Upper lobe of left lung (tissue), 6 donors: ENCODE results near the gene ASTN2. TPM values are rescaled to one million over a fixed set of nuclear protein-coding genes. Genes with fewer than 3 reads are reported as not detected.
A peak's percentile ranks its signal among the peaks of the same experiment; 100 is the strongest.

Source experiments
- ATAC-seq, 2 donors: fragments of 200-7000 bp; cut with Tn5 transposase; one replicate each; pipeline ENCODE4 v1.9.1; 2022; ENCODE audit warnings: mild to moderate bottlenecking in 2 of 2, moderate library complexity in 2 of 2; ENCODE audit not compliant: low FRiP score in 2 of 2
- DNase-seq, 2 donors: peaks; one replicate each; pipeline ENCODE4 v3.0.0-alpha.2; 2019 to 2020
- H3K27ac ChIP-seq, 4 donors: fragments of 200-600 bp; sonication (generic); one replicate each; pipeline ENCODE4 v1.5.1; 2016 to 2019
- H3K27me3 ChIP-seq, 4 donors: fragments of 200-600 bp; sonication (generic); one replicate each; pipeline ENCODE4 v1.5.1; 2017 to 2019
- H3K36me3 ChIP-seq, 4 donors: fragments of 200-600 bp; sonication (generic); one replicate each; pipeline ENCODE4 v1.5.1; 2016 to 2019
- H3K4me1 ChIP-seq, 4 donors: fragments of 200-600 bp; sonication (generic); one replicate each; pipeline ENCODE4 v1.5.1; 2018 to 2019
- H3K4me3 ChIP-seq, 4 donors: fragments of 200-600 bp; sonication (generic); one replicate each; pipeline ENCODE4 v1.5.1; 2017 to 2019; ENCODE audit warnings: mild to moderate bottlenecking in 2 of 4, moderate library complexity in 1 of 4
- H3K9me3 ChIP-seq, 4 donors: fragments of 200-600 bp; sonication (generic); one replicate each; pipeline ENCODE4 v1.5.1; 2018 to 2019
- CTCF ChIP-seq, 6 experiments: fragments of 450-650 bp in 4 of 6; fragments of 200-600 bp in 2 of 6; sonication (generic) in 2 of 6; IDR thresholded peaks; one replicate each; pipeline ENCODE4 v1.5.1; 2016 to 2019; ENCODE audit warnings: antibody characterized with exemption in 6 of 6
- EP300 ChIP-seq, 4 donors: sonication (generic); formaldehyde crosslinking; IDR thresholded peaks; one replicate each; pipeline ENCODE4 v1.5.1; 2017; ENCODE audit warnings: antibody characterized with exemption in 4 of 4, control low read depth in 2 of 4
- POLR2A ChIP-seq, 4 donors: fragments of 450-650 bp; IDR thresholded peaks; one replicate each; pipeline ENCODE4 v1.5.1; 2016 to 2017; ENCODE audit warnings: antibody characterized with exemption in 4 of 4, mild to moderate bottlenecking in 2 of 4
- POLR2AphosphoS5 ChIP-seq, 2 donors: sonication (generic); formaldehyde crosslinking; IDR thresholded peaks; one replicate each; pipeline ENCODE4 v1.5.1; 2017; ENCODE audit warnings: antibody characterized with exemption in 2 of 2
- WGBS, 2 donors: methylation state at CpG; one replicate each; pipeline ENCODE4 v1.1.5; 2017 to 2018; 5-methylcytosine and 5-hydroxymethylcytosine counted together
- total RNA-seq, 6 donors: library from RNA; depleted of rRNA in 4 of 6; stranded (reverse); fragments of >200 nt in 4 of 6; gene quantifications; one replicate each; pipeline versions ENCODE4 v1.1.0 to v1.2.1, GENCODE V29; 2016 to 2021
- donor health status: DM: no; HTN: no; CAD: no; lungs with moderate emphysema.
- donor health status: DM: no; HTN: yes; CAD: no; lungs with severe emphysema.

Gene ASTN2
- 1 to 10 TPM; 2.0 to 7.5 (median 3.4) TPM for total RNA-seq

GRCh38 chr9:117414906-117415331, at the start of gene ASTN2:
TSS of gene ASTN2 (minus strand) at chr9:117415057. CDS start at chr9:117414938, 119 bp downstream.
- Histone ChIP-seq H3K27me3 (peaks cover 0 to 29% (median 14%) of the 10 kb centered on the region in 4 donors), H3K27ac (no peak within 1 kb of the TSS), H3K4me3 (peak within 1 kb of the TSS in 3 of 4 donors; percentile 39 to 48 (median 46)), H3K4me1 (peaks cover 8 to 26% (median 12%) of the 10 kb centered on the region in 4 donors), H3K9me3 (no peaks in the 10 kb centered on the region), H3K36me3 (no peaks in the 10 kb centered on the region)
- ATAC-seq (peak in 1 of 2 donors; percentile 49), DNase-seq (no peak)
- no peak for TF ChIP-seq POLR2AphosphoS5 (IDR thresholded peaks at IDR 0.05)
- no peak for TF ChIP-seq POLR2A (IDR thresholded peaks at IDR 0.05)
- TF ChIP-seq EP300 (IDR thresholded peaks at IDR 0.05) = no peak
- no peak for TF ChIP-seq CTCF (IDR thresholded peaks at IDR 0.05)
- WGBS, 2 donors = 0 to 3% methylated on average over 22 to 34 of the region's 48 CpGs

DNA sequence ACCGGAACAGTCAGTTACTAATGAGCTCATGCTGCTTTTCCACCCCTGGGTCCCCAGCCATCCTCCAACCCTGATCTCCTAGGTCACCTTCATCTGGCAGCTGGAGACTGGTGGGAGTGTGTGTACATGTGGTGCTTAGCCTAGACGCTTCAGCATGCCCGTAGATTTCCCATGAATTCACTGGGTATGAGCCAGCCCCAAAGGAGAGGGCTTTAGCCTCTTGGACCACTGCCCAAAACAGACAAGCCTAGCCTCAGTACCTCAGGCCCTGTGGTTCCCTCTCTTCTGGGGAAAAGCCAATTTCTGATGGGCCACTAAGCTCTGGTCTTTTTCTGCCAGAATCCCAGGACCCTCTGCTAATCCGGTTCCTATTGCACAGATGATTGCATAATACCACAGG, 48.0 kb upstream of the ASTN2 start:
- Histone ChIP-seq H3K27ac (no peak overlapping the region), H3K27me3 (no peaks in the 10 kb centered on the region), H3K9me3 (no peaks in the 10 kb centered on the region), H3K4me1 (no peaks in the 10 kb centered on the region), H3K4me3 (no peak overlapping the region), H3K36me3 (no peaks in the 10 kb centered on the region)
- 68 to 70% methylated on average over 4 of the region's 4 CpGs for WGBS, 2 donors
- ATAC-seq (no peak), DNase-seq (no peak)
- TF ChIP-seq POLR2AphosphoS5 (IDR thresholded peaks at IDR 0.05) = no peak
- TF ChIP-seq POLR2A (IDR thresholded peaks at IDR 0.05) = no peak
- no peak for TF ChIP-seq CTCF (IDR thresholded peaks at IDR 0.05)
- no peak for TF ChIP-seq EP300 (IDR thresholded peaks at IDR 0.05)

GRCh38 chr9:117461386-117461785, 46.5 kb upstream of the ASTN2 start:
- H3K4me1 ChIP-seq = no peaks in the 10 kb centered on the region
- H3K9me3 ChIP-seq = no peaks in the 10 kb centered on the region
- no peak overlapping the region for H3K27ac ChIP-seq
- 80 to 83% methylated on average over 3 of the region's 3 CpGs for WGBS, 2 donors
- no peak for TF ChIP-seq EP300 (IDR thresholded peaks at IDR 0.05)
- no peak for TF ChIP-seq CTCF (IDR thresholded peaks at IDR 0.05)
- TF ChIP-seq POLR2AphosphoS5 (IDR thresholded peaks at IDR 0.05) = no peak
- no peak for TF ChIP-seq POLR2A (IDR thresholded peaks at IDR 0.05)
- DNase-seq (no peak), ATAC-seq (no peak)
- H3K36me3 ChIP-seq = no peaks in the 10 kb centered on the region
- H3K27me3 ChIP-seq = no peaks in the 10 kb centered on the region
- no peak overlapping the region for H3K4me3 ChIP-seq

DNA sequence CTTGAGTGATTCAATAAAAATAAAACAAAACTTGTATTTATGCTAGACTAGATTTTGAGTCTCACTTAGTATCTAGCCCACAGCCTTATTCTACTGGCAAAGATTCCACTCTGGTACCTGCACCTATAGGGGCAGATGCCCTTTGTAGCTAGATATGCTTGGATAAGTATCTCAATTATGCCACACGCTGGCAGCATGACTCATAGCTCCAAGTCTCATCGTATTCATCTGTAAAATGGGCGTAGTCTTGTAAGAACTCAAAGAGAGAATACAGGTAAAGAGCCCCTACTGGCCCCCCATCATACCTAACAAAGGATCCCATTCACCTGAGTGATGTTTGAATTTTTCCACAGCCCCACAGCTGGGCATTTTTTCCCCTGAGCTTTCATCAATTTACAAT, 45.9 kb upstream of the ASTN2 start:
- WGBS, 2 donors = 89% methylated on average over 3 of the region's 3 CpGs

More for the DNA sequence above, 45.9 kb upstream of the ASTN2 start:
- Histone ChIP-seq H3K27me3 (no peaks in the 10 kb centered on the region), H3K9me3 (no peaks in the 10 kb centered on the region), H3K4me3 (no peak overlapping the region), H3K4me1 (no peaks in the 10 kb centered on the region), H3K27ac (no peak overlapping the region), H3K36me3 (no peaks in the 10 kb centered on the region)
- DNase-seq = no peak
- no peak for ATAC-seq
- TF ChIP-seq EP300 (IDR thresholded peaks at IDR 0.05) (no peak), POLR2AphosphoS5 (IDR thresholded peaks at IDR 0.05) (no peak), POLR2A (IDR thresholded peaks at IDR 0.05) (no peak), CTCF (IDR thresholded peaks at IDR 0.05) (no peak)
